Stromal cell of bone marrow (primary cell): ENCODE data around the gene UROC1.

Source experiments
- DNase-seq: peaks from one replicate; pipeline ENCODE4 v3.0.0-alpha.2; 2012; ENCODE audit warnings: low read depth

UROC1 gene

DNA sequence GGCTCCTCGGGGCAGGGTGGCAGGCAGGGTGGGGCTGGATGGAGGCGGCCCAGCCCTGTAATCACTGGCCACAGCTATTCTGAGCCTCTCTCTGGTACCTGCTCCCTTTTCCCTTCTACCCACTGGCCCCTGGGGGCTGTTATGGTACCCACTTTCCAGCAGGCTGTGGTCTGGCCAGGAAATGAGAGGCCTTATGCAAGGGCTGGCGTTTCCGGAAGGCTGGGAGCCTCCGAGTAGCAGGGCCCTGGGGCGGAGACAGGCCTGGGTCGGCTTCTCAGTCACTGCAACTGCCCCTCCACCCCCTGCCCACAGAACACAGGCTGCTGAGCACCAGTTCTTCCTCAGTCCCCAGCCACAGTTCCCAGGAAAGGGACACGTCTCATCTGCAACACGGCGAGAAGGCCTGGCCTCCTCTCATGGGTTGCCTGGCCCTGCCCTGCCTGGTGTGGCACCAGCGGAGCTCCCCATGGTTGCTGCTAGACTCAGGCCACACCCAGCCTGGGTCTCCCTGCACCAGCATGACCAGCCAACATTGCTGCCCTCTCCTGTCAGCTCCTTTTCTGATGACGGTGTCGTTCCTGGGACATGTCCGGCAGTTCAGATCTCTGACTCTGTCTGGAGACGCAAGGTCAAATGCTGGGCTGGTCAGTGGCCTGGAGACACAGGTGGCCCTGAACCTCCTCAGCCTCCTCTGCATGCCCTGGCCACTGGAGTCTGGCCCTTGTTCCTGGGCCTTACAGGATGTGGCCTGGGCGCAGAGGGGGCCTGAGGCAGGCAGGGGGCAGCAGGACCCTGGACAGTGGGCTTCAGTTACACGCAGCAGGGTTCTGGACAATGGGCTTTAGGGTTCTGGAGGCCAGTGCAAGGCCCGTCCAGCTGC is 12.8 kb upstream of the UROC1 start:
- no peak for DNase-seq

DNA sequence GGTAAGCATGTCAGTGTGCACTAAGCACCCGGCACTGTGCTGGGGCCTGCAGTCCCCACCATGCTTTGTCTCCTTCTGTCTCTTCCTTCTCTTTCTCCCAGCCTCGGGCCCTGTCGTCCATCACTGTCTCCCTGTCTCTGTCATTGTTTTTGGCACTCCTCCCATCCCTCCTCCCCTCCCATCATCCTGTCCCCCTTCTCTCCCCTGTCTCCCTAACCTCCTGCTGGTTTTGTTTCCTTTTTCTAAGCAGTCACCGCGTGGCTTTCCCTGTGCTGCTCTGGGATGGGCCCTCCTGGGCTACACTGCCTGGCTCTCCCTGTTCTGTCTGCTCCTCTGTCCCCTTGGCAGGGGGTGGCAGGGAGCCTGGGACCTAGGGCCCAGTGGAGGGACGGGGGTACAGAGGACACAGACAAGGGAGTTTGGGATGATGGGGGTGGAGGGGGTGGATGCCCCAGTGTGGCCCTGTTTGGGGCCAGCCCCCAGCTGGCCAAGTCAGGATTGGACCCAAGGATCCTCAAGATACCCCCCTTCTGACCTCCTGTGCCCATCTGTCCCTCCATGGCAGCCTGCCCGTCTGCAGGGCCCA is 12.1 kb upstream of the UROC1 start:
- DNase-seq, result no peak

DNA sequence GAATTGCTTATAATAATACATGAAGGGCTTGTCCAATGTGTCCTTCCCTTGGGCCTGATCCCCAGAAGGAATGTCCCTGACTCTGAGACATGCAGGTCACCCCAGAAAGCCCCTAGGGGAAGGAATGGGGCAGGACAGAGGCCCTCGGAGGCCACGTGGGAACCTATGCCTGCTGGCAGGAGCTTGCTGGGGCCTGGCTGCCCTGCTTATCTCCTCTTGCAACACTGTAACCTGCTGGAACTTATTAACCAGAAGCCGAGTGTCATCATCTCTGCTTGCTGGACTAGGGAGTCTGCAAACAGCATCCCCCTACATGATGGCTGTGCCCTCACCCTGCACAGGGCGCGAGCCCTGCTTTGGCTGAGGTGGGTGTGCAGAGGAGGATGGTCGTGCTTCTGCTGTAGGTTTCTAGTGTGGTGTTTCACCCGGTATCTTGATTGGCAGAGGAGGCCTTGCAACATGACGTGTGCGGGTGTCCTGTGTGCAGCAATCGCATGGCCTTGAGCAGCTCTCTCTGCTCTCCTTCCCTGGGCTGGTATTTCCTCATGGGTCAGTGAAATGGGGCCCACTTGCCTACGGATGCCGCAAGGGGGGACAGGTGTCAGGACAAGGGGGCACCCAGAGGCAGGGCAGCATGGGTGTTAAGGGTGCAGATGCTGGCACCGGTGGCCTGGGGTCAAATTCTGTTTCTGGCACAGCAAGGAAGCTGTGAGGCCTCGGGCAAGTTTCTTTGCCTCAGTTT is 11.4 kb upstream of the UROC1 start:
- no peak for DNase-seq

GRCh38 chr3:126528419-126528799 is 10.8 kb upstream of the UROC1 start:
- no peak for DNase-seq

GRCh38 chr3:126527455-126528211 is 10.1 kb upstream of the UROC1 start:
- DNase-seq, result no peak

- no peak for DNase-seq
Measured at GRCh38 chr3:126527006-126527405, 9.4 kb upstream of the UROC1 start.

GRCh38 chr3:126526668-126527005 is 9.1 kb upstream of the UROC1 start:
- DNase-seq, result no peak

GRCh38 chr3:126525853-126526667 is 8.5 kb upstream of the UROC1 start:
- no peak for DNase-seq

DNA sequence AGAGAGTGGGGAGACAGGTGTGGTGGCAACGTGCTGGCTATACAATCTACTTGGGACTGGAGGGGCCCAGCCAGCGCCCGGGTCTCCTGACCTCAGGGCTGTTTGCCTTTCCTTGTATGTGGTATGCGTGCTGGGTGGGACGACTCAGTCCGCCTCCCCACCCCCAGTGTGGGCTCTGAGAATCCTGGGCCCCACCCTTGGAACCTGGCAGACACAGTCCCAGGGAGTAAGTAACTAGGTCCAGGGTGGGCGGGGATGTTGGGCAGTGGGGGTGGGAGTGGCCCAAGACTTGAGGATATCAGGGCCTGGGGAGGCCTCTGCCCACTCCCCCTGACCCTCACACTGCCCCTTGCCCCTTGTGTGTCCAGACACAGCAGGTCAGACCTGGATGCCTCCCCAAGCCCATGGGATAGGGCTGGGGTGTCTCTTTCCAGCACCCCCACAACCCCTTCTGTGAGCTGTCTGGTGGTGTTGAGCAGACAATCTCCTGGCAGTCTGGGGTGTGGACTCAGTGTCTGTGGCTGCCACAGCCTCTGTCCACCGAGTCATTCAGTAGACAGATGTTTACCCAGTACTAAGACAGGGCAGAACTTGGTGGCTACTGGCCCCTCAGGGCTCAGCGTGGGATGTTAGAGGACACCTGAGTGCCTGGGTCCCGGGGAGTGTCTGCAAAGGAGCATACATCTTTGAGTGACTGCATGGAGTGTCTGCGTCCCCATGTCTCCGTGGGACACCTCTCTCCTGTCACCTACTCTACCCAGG is 7.7 kb upstream of the UROC1 start:
- DNase-seq, result no peak

DNA sequence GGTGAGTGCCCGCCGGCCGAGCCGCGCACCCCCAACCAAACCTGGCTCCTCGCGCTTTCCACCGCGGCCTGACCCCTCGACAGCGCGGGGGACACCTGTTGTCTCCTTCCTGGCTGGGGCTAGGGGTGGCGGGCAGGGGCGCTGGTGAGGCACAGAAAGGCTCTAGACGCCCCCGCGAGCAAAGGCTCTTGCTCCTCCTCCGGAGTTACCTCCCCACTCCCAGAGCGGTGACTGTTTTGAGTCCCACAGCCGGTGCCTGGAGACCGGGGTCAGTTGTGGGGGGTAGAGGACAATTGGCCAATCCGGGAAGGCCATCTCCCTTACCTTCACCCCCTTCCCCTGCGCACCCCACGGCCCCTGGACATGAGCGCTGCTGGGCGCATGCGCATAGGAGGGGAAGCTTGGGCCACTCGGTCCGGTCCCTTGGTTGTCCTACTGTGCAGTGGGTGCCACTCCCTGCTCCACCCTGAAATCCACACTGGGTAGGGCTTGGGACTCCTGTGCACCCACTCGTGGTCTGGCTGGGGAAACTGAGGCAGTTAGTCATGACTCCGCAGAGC is 6.9 kb upstream of the UROC1 start:
- DNase-seq, result no peak

DNA sequence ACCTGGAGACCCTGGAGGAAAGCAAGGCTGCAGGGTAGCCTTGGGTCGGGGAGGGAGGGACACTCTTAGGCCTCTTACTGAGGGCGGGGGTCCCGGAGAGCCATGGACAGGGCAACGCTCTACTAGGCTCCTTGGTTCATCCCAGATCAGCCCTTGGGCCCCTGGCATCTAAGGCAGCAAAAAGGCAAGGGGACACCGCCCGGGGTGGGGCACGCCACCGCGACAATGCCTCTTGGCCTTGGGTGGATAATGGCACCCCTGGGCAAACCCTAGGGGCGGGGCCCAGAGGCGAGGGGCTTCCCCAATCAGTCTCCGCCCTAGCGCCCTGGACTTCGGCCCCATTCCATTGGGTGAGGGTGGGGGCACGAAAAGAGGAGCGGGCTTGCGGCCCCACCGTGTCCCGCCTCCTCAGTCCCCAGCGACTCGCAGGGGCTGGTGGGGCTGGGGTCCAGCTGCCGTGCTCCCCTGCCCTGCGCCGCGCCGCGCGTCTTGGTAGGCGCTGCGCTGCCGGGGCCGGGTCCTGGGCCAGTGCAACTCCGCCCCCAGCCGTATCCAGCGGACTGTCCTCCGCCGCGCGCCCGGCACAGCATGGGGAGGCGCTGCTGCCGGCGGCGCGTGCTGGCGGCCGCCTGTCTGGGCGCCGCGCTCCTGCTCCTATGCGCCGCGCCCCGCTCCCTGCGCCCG is 6.3 kb upstream of the UROC1 start, which contains the start of gene CHST13:
TSS of gene CHST13 (plus strand) at position 411 of the 684 bp plus-strand sequence. CDS start at position 589, 178 bp downstream.
- peak; percentile 18 for DNase-seq

DNA sequence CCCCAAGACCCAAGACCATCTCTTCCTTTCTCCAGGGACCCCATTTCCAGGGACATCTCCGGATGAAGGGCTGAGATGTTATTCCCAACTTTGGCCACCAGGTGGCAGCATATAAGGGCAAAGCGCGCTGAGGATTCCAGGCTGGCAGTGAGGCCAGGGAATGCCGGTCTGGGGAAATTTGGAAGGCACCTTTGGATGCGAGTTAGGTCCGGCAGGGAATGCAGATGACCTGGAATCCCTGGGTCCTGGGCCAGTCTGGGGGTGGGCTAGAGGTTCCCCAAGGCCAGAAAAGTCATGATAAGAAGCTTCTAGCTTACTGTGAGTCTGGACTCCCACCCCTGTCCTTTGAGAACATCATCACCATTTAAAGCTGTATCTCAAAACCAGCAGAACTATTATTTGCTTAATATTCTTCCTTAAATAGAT is 4.8 kb upstream of the UROC1 start:
- peak; percentile 23 for DNase-seq

DNA sequence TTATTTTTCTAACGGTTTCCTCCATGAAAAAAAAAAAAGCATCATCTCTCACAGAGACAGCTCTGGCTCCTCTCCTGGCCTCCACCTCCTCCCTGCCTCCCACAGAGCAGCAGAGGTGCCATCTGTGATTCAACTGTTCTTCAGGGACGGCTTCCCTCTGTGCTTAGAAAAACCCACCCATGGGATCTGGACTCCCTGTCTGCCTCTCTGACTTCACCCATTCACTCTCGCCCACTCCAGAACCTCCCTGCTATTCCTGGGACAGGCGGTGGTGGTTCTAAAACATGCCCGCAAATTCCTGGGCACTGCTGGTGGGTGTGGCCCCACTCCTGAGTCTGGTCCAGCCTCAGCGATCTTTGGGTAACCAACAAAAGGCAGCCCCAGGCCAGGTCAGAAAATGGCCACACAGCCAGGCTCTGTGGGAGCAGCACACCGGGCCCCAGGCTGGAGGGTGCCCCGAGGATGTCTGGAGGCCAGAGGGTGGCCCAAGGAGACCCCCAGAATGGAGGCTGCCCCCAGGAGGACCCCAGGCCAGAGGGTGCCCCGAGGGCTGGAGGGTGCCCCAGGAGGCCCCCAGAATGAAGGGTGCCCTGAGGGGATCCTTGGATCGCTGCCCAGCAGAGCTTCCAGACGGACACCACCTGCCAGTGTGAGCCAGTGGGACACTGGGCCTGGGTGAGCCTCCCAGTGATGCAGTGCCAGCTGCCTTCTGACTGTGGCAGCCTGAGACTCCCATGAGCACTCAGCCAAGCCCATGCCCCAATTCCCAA is 3.7 kb upstream of the UROC1 start:
- DNase-seq, result no peak

DNA sequence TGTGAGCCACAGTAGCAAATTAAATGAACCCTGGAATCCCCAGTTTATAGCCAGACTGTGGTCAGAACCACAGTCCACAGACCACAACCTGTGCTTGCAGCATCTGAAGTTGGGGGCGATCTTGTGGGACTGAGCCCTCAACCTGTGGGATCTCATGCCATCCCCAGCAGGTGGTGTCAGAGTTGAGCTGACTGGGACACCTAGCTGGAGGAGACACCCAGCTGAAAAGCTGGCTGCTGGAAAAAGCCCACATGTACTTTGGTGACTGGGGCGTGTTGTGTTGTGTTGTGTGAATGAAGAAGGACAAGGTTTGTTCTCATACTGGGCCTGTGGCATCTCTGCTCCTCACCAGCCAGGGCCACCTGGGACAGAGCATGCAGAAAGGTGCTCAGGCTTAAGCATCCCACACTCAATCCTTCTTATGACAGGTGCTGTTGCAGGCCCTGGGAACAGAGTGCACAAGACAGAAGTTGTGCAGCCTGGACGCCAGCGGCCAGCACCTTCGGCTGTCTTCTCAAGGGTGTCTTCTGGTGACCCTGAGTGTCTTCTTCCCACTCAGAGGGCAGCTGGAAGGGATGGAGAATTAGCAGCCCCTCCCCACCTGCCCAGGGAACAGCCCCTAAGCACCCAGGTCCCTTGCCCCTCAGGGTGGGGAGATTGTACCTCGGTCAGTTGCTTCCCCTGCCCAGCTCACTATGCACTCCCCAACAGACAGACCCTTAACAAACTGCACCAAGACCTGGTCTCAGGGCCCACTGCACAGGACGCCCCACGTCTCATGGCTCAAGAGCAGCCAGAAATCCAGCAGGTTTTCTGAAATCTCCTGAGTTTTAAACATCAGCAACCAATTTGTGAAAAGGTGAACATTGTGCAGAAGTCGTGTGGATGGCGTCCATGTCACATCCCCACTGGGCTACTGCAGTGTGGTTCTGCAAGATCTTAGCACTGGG is 2.2 kb upstream of the UROC1 start:
- DNase-seq, result no peak

DNA sequence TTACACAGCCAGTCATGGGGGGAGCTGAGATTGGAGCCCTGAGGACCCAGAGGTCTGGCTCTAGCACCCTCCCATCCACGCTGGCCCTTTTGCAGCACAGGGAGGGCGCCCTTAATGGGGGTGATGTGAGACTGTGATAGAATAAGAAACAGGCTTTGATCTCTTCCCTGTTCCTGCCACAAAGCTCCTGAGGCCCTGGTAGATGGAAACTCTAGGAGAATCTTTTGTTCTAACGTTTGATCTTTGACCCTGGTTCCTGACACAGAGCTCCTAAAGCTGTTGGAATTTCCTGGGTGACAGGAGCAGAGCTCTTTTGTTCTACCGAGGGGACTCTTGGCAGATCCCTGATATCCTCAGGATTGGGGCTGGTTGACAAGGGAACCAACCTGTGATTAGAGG is 1.2 kb upstream of the UROC1 start:
- no peak for DNase-seq

GRCh38 chr3:126517986-126518778 is 609 bp upstream of the UROC1 start:
- DNase-seq, result no peak

DNA sequence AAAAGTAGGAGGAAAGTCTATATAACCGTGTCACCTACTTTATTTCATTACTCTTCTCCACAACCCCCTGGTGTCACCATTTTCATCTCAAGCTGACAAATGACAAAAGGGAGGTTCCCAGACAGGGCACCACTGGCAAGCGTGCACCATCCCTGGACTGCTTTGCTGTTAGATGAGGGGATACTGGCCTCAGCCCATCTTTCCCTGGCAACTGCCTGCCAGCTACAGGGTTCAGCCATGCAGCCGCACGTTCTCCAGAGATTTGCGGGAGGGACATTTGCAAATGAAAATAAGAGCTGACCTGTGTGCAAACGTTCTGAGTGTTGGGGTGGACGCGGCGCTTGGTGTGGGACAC is 660 bp downstream of the UROC1 start:
- no peak for DNase-seq
